ENCODE results near the gene GLRA2.

Gene GLRA2

GRCh38 chrX:14717949-14718348 lies 188.6 kb downstream of the GLRA2 start:
- no peak for DNase-seq

GRCh38 chrX:14718403-14718802 lies 189.1 kb downstream of the GLRA2 start:
- DNase-seq: no peak

DNA sequence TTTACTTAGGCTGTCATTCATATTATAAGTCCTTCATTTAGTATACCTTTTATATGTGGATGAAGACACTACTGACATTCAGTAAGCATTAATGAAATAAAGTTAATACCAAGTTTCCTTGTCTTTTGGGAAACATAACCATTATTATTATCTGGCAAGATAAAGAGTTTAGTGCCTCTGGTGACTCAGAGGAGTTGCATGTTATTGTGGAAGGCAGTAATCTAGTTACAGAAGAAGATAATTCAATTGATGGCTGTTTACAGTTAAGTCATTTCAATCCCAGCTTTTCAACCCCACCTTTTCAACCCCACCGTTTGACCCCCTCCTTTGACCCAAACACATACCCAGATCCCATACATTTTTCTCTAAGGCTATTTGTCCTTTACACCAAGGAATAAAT lies 199.7 kb downstream of the GLRA2 start:
- DNase-seq: no peak

DNA sequence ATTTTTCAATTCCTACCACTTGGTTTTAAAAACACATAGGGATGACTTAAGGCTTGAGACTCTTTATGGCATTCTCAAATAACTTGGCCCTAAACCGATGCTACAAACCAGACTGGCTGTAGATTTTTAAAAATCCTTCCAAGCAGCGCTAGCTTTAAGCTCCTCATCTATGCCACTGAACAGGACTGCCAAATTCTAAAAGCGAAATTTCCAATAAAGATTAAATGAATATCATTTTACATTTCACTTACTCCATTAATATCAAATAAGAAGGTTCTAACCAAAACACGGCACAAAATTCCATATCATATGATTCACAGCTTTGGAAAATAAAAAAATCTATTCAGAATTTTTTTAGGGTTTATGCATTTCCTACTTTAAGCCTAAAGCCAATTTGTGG lies 209.3 kb downstream of the GLRA2 start:
- DNase-seq: no peak

GRCh38 chrX:14753441-14753840 lies 224.1 kb downstream of the GLRA2 start:
- no peak for DNase-seq

DNA sequence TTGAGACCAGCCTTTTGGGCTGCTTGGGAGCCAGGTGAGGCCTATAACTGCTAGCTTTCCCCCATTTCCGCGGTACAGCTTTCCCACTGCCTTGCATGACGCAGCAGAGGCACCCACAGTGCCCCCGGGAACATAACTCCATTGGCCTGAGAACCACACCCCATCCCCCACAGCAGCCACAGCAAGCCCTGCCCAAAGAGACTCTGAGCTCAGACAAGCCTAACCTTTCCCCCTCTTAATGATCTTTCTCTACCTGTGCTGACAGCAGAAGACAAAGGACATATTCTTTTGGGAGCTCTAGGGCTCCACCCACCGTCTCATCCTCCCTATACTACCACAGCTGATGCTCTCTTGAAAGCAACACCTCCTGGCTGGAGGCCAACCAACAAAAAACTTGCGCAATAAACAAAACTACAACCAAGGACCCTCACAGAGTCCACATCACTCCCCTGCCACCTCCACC lies 228.7 kb downstream of the GLRA2 start:
- DNase-seq: no peak

GRCh38 chrX:14775416-14775815 lies 246.1 kb downstream of the GLRA2 start:
- no peak for DNase-seq

- DNase-seq: no peak
These were observed 247.6 kb downstream of the GLRA2 start for GRCh38 chrX:14776901-14777300.

GRCh38 chrX:14777525-14777924 lies 248.2 kb downstream of the GLRA2 start:
- no peak for DNase-seq

GRCh38 chrX:14779580-14779979 lies 250.2 kb downstream of the GLRA2 start:
- no peak for DNase-seq

Measured in activated naive CD4-positive, alpha-beta T cell (primary cell).